Upper lobe of right lung (tissue), 1 donor: Measurements from ENCODE around the gene RPTOR. TPM values are rescaled to one million over a fixed set of nuclear protein-coding genes. Genes with fewer than 3 reads are reported as not detected.
A peak's percentile ranks its signal among the peaks of the same experiment; 100 is the strongest.

Source experiments
- ATAC-seq: fragments of 200-7000 bp; cut with Tn5 transposase; one replicate; pipeline ENCODE4 v1.9.1; 2020; ENCODE audit warnings: mild to moderate bottlenecking, moderate library complexity
- DNase-seq: peaks from one replicate; pipeline ENCODE4 v3.0.0-alpha.2; 2020
- H3K27ac ChIP-seq: fragments of 200-600 bp; one replicate; pipeline ENCODE4 v1.8.0; 2022
- H3K27me3 ChIP-seq: fragments of 200-600 bp; one replicate; pipeline ENCODE4 v1.8.0; 2022; ENCODE audit warnings: mild to moderate bottlenecking
- H3K36me3 ChIP-seq: fragments of 200-600 bp; one replicate; pipeline ENCODE4 v1.8.0; 2022
- H3K4me1 ChIP-seq: fragments of 200-600 bp; one replicate; pipeline ENCODE4 v1.8.0; 2022
- H3K4me3 ChIP-seq: fragments of 200-600 bp; one replicate; pipeline ENCODE4 v1.8.0; 2022; ENCODE audit warnings: mild to moderate bottlenecking
- H3K9me3 ChIP-seq: fragments of 200-600 bp; one replicate; pipeline ENCODE4 v1.8.0; 2022
- CTCF ChIP-seq: fragments of 200-600 bp; IDR thresholded peaks from one replicate; pipeline ENCODE4 v1.8.0; 2022; ENCODE audit warnings: antibody characterized with exemption
- intact Hi-C: fragments of 100-400 bp; cut with DNase I; formaldehyde crosslinking; loops from one replicate; pipeline ENCODE4 v1.11.0; 2022
- total RNA-seq: library from RNA; stranded (reverse); fragmentation: NEBNext Ultra II Directional; extraction: Animal tissue kit (Norgen Biotek cat#: 25700); gene quantifications from one replicate; pipeline ENCODE4 v1.2.1, GENCODE V29; 2021
- donor health status: DM: no; HTN: yes; CAD: no; lungs with severe emphysema.

The RPTOR gene
- total RNA-seq, 1 donor from 2014 or later: 35.4 TPM

DNA sequence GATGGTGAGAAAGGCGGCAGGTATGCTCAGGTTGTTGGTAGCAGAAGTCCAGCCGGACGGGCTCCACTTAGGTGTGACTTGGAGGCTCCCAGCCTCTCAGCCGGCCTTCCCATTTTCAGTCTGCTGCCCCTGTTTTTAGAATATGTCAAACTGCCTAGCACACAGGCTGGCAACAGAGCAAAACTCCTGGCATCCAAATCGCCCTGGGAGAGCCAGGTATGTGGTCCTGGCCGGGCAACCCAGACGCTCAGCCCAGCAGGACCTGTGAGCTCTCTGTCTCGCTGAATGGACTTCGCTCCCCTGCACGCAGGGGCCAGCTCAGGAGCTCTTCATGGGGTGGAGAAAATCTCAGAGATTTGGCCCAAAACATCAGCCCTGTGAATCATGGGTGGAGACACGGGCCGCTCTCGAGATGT, 299.1 kb downstream of the RPTOR start:
- H3K4me1 ChIP-seq: no peaks in the 10 kb centered on the region
- ATAC-seq (no peak), DNase-seq (peak; percentile 46)
- no peak overlapping the region for H3K27ac ChIP-seq
- no peaks in the 10 kb centered on the region for H3K27me3 ChIP-seq
- intact Hi-C loops: no loop called here
- H3K9me3 ChIP-seq: no peaks in the 10 kb centered on the region
- no peak overlapping the region for H3K4me3 ChIP-seq
- no peak for TF ChIP-seq CTCF
- peaks cover 18% of the 10 kb centered on the region for H3K36me3 ChIP-seq

DNA sequence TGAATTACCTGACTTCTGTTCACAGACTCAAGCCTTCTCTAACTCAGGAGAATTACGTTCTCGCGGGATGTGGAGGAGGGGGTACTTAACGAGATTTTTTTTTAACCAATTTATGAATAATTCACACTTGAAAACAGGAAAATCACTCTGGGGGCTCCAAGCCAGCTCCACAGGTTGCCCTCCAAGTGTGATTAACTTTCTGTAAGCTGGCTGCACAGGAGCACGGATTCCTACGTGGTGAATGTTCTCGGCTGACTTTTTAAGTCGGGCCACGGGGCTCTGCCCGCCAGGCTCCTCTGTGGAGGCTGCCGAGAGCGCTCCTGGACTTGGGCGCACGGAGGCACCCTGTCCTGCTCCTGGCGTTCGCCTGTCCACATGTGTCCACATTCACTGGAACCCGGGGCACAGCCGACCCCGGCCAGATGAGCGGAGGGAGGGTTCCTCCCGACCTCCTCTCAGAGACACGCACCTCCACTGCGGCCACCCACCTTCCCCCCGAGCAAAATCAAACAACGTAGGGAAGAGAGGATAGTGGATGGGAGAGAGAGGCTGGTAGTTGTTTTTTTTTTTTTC, 299.9 kb downstream of the RPTOR start:
- intact Hi-C loops: no loop called here
- DNase-seq (peak; percentile 58), ATAC-seq (no peak)
- Histone ChIP-seq H3K9me3 (no peaks in the 10 kb centered on the region), H3K36me3 (peaks cover 18% of the 10 kb centered on the region), H3K4me3 (no peak overlapping the region), H3K27ac (no peak overlapping the region), H3K27me3 (no peaks in the 10 kb centered on the region), H3K4me1 (no peaks in the 10 kb centered on the region)
- TF ChIP-seq CTCF: no peak

DNA sequence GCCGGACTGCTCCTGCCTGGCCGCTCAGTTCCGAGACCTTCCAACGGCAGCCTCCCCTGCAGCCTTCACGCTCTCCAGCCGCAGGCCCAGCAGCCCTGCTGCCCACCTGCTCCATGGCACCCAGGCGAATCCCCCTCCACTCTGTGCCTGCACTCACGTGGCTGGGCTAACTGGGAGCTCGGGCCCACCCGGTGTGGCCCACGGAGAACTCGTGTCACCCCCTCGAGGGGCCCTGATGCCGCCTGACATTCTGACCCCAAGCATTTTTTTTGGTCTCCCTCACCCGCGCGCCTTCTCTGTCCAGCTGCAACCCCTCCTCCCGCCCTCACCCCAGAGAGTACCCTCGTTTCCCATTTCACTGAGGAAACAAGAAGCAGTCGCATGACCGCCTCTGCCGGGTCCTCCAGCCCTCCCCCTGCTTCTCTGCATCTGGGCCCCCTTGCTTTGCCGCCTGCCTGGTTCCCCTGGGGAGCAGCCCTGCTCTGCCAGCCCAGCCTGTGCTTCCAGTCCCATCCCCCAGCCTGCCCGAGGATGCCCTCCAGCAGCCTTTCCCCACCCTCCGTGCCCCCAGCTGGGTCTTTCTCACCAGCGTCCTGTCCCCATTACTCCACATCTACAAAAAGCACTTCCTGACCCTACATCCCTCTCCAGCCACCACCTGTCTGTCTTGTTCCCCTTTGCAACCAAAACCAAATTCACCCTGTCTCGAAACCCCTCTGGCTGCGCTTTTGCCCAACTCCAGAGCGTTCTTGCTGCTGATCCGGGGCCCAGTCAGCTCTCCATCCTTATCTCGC, 300.6 kb downstream of the RPTOR start:
- Histone ChIP-seq H3K36me3 (peaks cover 18% of the 10 kb centered on the region), H3K27ac (no peak overlapping the region), H3K4me1 (no peaks in the 10 kb centered on the region), H3K27me3 (no peaks in the 10 kb centered on the region), H3K9me3 (no peaks in the 10 kb centered on the region), H3K4me3 (no peak overlapping the region)
- TF ChIP-seq CTCF: no peak
- intact Hi-C loops: no loop called here
- DNase-seq (peak; percentile 53), ATAC-seq (no peak)

GRCh38 chr17:80845863-80846671, 301.4 kb downstream of the RPTOR start:
- TF ChIP-seq CTCF: no peak
- Histone ChIP-seq H3K27me3 (no peaks in the 10 kb centered on the region), H3K4me3 (no peak overlapping the region), H3K27ac (no peak overlapping the region), H3K9me3 (no peaks in the 10 kb centered on the region), H3K36me3 (peaks cover 18% of the 10 kb centered on the region), H3K4me1 (no peaks in the 10 kb centered on the region)
- DNase-seq (peak; percentile 60), ATAC-seq (no peak)
- intact Hi-C loops: no loop called here

- Histone ChIP-seq H3K4me1 (no peaks in the 10 kb centered on the region), H3K9me3 (no peaks in the 10 kb centered on the region), H3K4me3 (no peak overlapping the region), H3K27me3 (no peaks in the 10 kb centered on the region), H3K27ac (no peak overlapping the region), H3K36me3 (peaks cover 18% of the 10 kb centered on the region)
- intact Hi-C loops: no loop called here
- peak; percentile 37 for DNase-seq
- ATAC-seq: no peak
- no peak for TF ChIP-seq CTCF
These were observed 302.3 kb downstream of the RPTOR start for GRCh38 chr17:80846932-80847331.
